ENCODE results near the gene CDCA3. TPM values are rescaled to one million over a fixed set of nuclear protein-coding genes. Genes with fewer than 3 reads are reported as not detected.

The CDCA3 gene
- total RNA-seq, 1 experiment from 2014 or later = 61.8 TPM

- ChIA-PET POLR2A (interaction anchor here (0.6 to 4.3 kb wide), 13 partner anchors 17 to 533 kb away, joined by 3 to 33 read pairs (median 7); partner anchors contain the start of genes ATN1, C12orf57, CDCA3 and LRRC23), CTCF (interaction anchor here (1.0 to 8.5 kb wide), 39 partner anchors 8 to 332 kb away, joined by 3 to 181 read pairs (median 5); partner anchors contain the start of genes ATN1, C12orf57, CDCA3 and COPS7A)
- peak overlapping the region; percentile 88 for H3K27ac Mint-ChIP-seq
- no peaks in the 10 kb centered on the region for H3K27me3 Mint-ChIP-seq (ENCODE audit: low read depth)
- H3K9me3 Mint-ChIP-seq = no peaks in the 10 kb centered on the region
- no peak for TF ChIP-seq ZMAT4 (CRISPR knock-in tag; IDR thresholded peaks at IDR 0.05)
- TF ChIP-seq EMX1 (CRISPR knock-in tag; IDR thresholded peaks at IDR 0.05) = peak; percentile 39; the same call in 1 of the 2 replicates
- no peak for TF ChIP-seq SP1 (CRISPR knock-in tag; conservative IDR thresholded peaks at IDR 0.05)
- 0 out of 2 replicates have a peak, but pooled peaks have one; percentile 41 for TF ChIP-seq ETV6 (CRISPR knock-in tag; IDR thresholded peaks at IDR 0.05)
- TF ChIP-seq SMAD3 (CRISPR knock-in tag; IDR thresholded peaks at IDR 0.05; ENCODE audit: borderline replicate concordance) = peak; percentile 59; the same call in 1 of the 2 replicates
- no peak for TF ChIP-seq ZNF263 (CRISPR knock-in tag; IDR thresholded peaks at IDR 0.05; ENCODE audit: low read depth)
- no peak for TF ChIP-seq STAT6 (CRISPR knock-in tag; conservative IDR thresholded peaks at IDR 0.05; ENCODE audit: low read depth)
- no peak for TF ChIP-seq GRHL2 (CRISPR knock-in tag; IDR thresholded peaks at IDR 0.05; ENCODE audit: insufficient replicate concordance, severe bottlenecking)
- peak; percentile 91 for TF ChIP-seq CTCF (IDR thresholded peaks at IDR 0.05)
- no peak for TF ChIP-seq PRDM15 (CRISPR knock-in tag; IDR thresholded peaks at IDR 0.05)
- TF ChIP-seq NFATC4 (CRISPR knock-in tag; IDR thresholded peaks at IDR 0.05) = no peak
- TF ChIP-seq PRRX2 (CRISPR knock-in tag; IDR thresholded peaks at IDR 0.05) = 0 out of 2 replicates have a peak, but pooled peaks have one; percentile 11
- TF ChIP-seq NR2C2 (CRISPR knock-in tag; IDR thresholded peaks at IDR 0.05) = no peak
- TF ChIP-seq SMAD4 (CRISPR knock-in tag; IDR thresholded peaks at IDR 0.05) = no peak
- TF ChIP-seq HMGA2 (CRISPR knock-in tag; IDR thresholded peaks at IDR 0.05) = no peak
- TF ChIP-seq ZSCAN18 (CRISPR knock-in tag; IDR thresholded peaks at IDR 0.05) = no peak
- no peak for TF ChIP-seq FOXJ3 (CRISPR knock-in tag; IDR thresholded peaks at IDR 0.05; ENCODE audit: borderline replicate concordance)
- TF ChIP-seq E2F5 (CRISPR knock-in tag; IDR thresholded peaks at IDR 0.05) = no peak
- TF ChIP-seq NFE2L1 (CRISPR knock-in tag; IDR thresholded peaks at IDR 0.05) = no peak
- DNase-seq (ENCODE audit: low spot score) = peak; percentile 94
- peaks cover 50% of the 10 kb centered on the region for H3K36me3 Mint-ChIP-seq
- ATAC-seq = peak; percentile 0
- peaks cover 60% of the 10 kb centered on the region for H3K4me1 Mint-ChIP-seq
- H3K4me3 Mint-ChIP-seq = peak overlapping the region; percentile 89
These were observed 18.2 kb upstream of the CDCA3 start for GRCh38 chr12:6869049-6870021.
